ENCODE data around the gene FOXP1. TPM values are rescaled to one million over a fixed set of nuclear protein-coding genes. Genes with fewer than 3 reads are reported as not detected.

The FOXP1 gene
- total and polyA plus RNA-seq, 2 of the 13 experiments (the other 11 are each of a cell fraction or from before 2014, with no cell fraction given): 40.4 to 59.0 TPM

DNA sequence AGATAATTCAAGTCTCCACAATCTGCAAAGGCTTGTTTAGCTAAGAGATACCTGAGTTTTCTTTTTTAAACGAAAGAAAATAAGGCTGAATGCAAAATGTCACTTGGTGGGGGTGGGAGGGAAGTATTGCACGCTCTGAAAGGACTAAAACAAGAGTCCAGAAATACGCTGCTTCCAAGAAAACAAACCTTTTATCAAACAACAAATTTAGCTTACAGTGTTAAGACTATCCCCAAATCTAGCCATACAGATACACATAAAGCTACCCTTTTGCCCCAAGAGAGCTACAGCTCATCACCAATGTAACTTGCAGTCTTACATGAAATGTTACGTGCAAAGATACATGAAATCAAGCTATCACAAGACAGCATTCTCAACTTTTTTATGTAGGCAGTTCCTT is 522.5 kb downstream of the FOXP1 start:
- no peaks in the 10 kb centered on the region for H3K36me3 ChIP-seq (replicated peaks in 1 of 2; ENCODE audit: control insufficient read depth in 1 of 2, insufficient read depth in 2 of 2, low read length in 2 of 2)
- WGBS (ENCODE audit: low lambda C conversion rate): 42% methylated on average over 4 of the region's 4 CpGs
- peaks cover 5% of the 10 kb centered on the region; the same call in 1 of the 2 replicates for H4K20me1 ChIP-seq (ENCODE audit: insufficient read depth, low read length)
- ATAC-seq: no peak
- peak overlapping the region; percentile 43 for H3K9ac ChIP-seq (ENCODE audit: insufficient read depth, low read depth, low read length)
- peaks cover 76% of the 10 kb centered on the region for H3K4me1 ChIP-seq (ENCODE audit: insufficient read depth, low read length)
- peak overlapping the region; percentile 21 to 44 (median 27); a peak in 4 of 6 replicates for H3K4me3 ChIP-seq (replicated peaks in 1 of 3; ENCODE audit: insufficient read depth in 1 of 3, low read depth in 2 of 3, low read length in 3 of 3)
- peak overlapping the region; percentile 71 for H3K27ac ChIP-seq (ENCODE audit: extremely low read length, insufficient read depth, low read length)
- H3K79me2 ChIP-seq (ENCODE audit: insufficient read depth, low read length): peaks cover 94% of the 10 kb centered on the region
- DNase-seq (ENCODE audit: low spot score): no peak
- FAIRE-seq: no peak
- no peaks in the 10 kb centered on the region; a peak in 1 of 5 replicates for H3K27me3 ChIP-seq (ENCODE audit: control insufficient read depth in 1 of 2, insufficient read depth in 2 of 2, low read length in 2 of 2)
- H3K4me2 ChIP-seq (ENCODE audit: low read depth, low read length): peak overlapping the region; percentile 89
- H3K9me3 ChIP-seq (ENCODE audit: low read length): no peaks in the 10 kb centered on the region
- TF ChIP-seq ZNF605 (CRISPR knock-in tag; IDR thresholded peaks at IDR 0.05) (no peak), SAP130 (CRISPR knock-in tag; IDR thresholded peaks at IDR 0.05; ENCODE audit: low read depth) (peak; percentile 2; the same call in 1 of the 2 replicates), ATF1 (CRISPR knock-in tag; IDR thresholded peaks at IDR 0.05) (0 out of 2 replicates have a peak, but pooled peaks have one; percentile 38), ZNF160 (CRISPR knock-in tag; IDR thresholded peaks at IDR 0.05) (no peak), CREM (IDR thresholded peaks at IDR 0.05) (no peak), CREM (CRISPR knock-in tag; IDR thresholded peaks at IDR 0.05) (no peak)
- TF ChIP-seq, protein P1, sequence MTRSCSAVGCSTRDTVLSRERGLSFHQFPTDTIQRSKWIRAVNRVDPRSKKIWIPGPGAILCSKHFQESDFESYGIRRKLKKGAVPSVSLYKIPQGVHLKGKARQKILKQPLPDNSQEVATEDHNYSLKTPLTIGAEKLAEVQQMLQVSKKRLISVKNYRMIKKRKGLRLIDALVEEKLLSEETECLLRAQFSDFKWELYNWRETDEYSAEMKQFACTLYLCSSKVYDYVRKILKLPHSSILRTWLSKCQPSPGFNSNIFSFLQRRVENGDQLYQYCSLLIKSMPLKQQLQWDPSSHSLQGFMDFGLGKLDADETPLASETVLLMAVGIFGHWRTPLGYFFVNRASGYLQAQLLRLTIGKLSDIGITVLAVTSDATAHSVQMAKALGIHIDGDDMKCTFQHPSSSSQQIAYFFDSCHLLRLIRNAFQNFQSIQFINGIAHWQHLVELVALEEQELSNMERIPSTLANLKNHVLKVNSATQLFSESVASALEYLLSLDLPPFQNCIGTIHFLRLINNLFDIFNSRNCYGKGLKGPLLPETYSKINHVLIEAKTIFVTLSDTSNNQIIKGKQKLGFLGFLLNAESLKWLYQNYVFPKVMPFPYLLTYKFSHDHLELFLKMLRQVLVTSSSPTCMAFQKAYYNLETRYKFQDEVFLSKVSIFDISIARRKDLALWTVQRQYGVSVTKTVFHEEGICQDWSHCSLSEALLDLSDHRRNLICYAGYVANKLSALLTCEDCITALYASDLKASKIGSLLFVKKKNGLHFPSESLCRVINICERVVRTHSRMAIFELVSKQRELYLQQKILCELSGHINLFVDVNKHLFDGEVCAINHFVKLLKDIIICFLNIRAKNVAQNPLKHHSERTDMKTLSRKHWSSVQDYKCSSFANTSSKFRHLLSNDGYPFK (CRISPR knock-in tag; IDR thresholded peaks at IDR 0.05; ENCODE audit: borderline replicate concordance): no peak
- TF ChIP-seq, protein P2, sequence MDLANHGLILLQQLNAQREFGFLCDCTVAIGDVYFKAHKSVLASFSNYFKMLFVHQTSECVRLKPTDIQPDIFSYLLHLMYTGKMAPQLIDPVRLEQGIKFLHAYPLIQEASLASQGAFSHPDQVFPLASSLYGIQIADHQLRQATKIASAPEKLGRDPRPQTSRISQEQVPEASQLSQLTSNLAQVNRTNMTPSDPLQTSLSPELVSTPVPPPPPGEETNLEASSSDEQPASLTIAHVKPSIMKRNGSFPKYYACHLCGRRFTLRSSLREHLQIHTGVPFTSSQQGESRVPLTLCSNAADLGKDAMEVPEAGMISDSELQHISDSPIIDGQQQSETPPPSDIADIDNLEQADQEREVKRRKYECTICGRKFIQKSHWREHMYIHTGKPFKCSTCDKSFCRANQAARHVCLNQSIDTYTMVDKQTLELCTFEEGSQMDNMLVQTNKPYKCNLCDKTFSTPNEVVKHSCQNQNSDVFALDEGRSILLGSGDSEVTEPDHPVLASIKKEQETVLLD (CRISPR knock-in tag; IDR thresholded peaks at IDR 0.05; ENCODE audit: low read depth): 0 out of 2 replicates have a peak, but pooled peaks have one; percentile 27
- CTCF ChIA-PET (ENCODE audit: low intra/inter-chr PET ratio, low total read pairs): no interaction called here
- no peak overlapping the region for H2AFZ ChIP-seq (ENCODE audit: low read length)
- in situ Hi-C loops (cut with HindIII; ENCODE audit: extremely low pct_ligation_motif_present, low pct_unique_long_range_greater_than_20kb) (no loop called here), intact Hi-C loops (cut with micrococcal nuclease; ENCODE audit: unreplicated experiment) (loop anchor here (5.0 to 10.0 kb wide), 2 partner anchors 54 to 94 kb away; no protein-coding TSS in a partner anchor)
- POLR2A ChIA-PET: interaction anchor here (0.7 to 5.5 kb wide), 13 partner anchors 10 to 524 kb away, joined by 3 to 65 read pairs (median 5); partner anchors contain the start of gene FOXP1
- no TSS peak for BruUV-seq (replicated peaks)
